HepG2 (cell line): ENCODE data around the gene MYO5B.

Experiments
- GTF2F1 ChIP-seq: fragments of 150-350 bp; IDR thresholded peaks from 2 replicates; pipeline ENCODE4 v1.6.1; 2014; ENCODE audit warnings: low read length
- IKZF1 ChIP-seq: fragments of 450-650 bp; IDR thresholded peaks from 2 replicates; pipeline ENCODE4 v1.7.1; 2016
- YY1 ChIP-seq: IDR thresholded peaks from 2 replicates; pipeline ENCODE4 v1.6.1; 2011; ENCODE audit warnings: low read length, low read depth, moderate library complexity, mild to moderate bottlenecking; ENCODE audit not compliant: insufficient read depth, insufficient replicate concordance
- ZNF276 ChIP-seq: sonication (generic); formaldehyde crosslinking; IDR thresholded peaks from 2 replicates; pipeline ENCODE4 v1.4.0; 2020; ENCODE audit warnings: mild to moderate bottlenecking, low read depth, missing genetic modification reagents
- ZNF431 ChIP-seq: sonication (generic); formaldehyde crosslinking; IDR thresholded peaks from 2 replicates; pipeline ENCODE4 v1.9.0; 2022; ENCODE audit warnings: missing genetic modification reagents, low read depth, mild to moderate bottlenecking, borderline replicate concordance
- TF ChIP-seq, protein P1 (sequence below): sonication (generic); formaldehyde crosslinking; IDR thresholded peaks from 2 replicates; pipeline ENCODE4 v1.5.0; 2020; ENCODE audit warnings: mild to moderate bottlenecking, missing genetic modification reagents, moderate library complexity

DNA sequence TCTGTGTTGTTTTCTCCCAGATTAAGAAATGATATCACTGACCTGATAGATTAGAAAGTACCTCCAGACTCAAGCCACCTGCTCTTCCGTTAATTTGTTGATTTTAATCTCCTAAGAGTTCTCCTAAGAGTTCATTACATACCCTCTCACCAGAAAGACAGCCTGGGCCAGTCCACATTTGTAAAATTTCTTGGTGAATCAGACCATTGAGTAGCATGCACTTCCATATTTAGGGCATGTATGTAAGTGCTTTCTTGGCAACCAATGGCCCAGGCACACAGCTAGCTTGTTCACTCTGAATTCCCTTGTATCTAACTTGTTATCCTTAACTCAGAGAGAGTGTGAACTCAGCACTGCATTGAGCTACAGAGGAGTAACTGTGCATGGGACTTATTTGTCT, 223.5 kb downstream of the MYO5B start:
- TF ChIP-seq ZNF276 (CRISPR knock-in tag) = no peak
- TF ChIP-seq YY1 = no peak
- no peak for TF ChIP-seq GTF2F1
- TF ChIP-seq IKZF1 = no peak
- no peak for TF ChIP-seq ZNF431 (CRISPR knock-in tag)
- TF ChIP-seq, protein P1, sequence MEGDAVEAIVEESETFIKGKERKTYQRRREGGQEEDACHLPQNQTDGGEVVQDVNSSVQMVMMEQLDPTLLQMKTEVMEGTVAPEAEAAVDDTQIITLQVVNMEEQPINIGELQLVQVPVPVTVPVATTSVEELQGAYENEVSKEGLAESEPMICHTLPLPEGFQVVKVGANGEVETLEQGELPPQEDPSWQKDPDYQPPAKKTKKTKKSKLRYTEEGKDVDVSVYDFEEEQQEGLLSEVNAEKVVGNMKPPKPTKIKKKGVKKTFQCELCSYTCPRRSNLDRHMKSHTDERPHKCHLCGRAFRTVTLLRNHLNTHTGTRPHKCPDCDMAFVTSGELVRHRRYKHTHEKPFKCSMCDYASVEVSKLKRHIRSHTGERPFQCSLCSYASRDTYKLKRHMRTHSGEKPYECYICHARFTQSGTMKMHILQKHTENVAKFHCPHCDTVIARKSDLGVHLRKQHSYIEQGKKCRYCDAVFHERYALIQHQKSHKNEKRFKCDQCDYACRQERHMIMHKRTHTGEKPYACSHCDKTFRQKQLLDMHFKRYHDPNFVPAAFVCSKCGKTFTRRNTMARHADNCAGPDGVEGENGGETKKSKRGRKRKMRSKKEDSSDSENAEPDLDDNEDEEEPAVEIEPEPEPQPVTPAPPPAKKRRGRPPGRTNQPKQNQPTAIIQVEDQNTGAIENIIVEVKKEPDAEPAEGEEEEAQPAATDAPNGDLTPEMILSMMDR (CRISPR knock-in tag) = no peak
